Renal pelvis (tissue), 12 donors: ENCODE results near the gene NOL6. TPM values are rescaled to one million over a fixed set of nuclear protein-coding genes. Genes with fewer than 3 reads are reported as not detected.
A peak's percentile ranks its signal among the peaks of the same experiment; 100 is the strongest.
"Not testable (repeated sequence)": the region's sequence is repeated elsewhere in the genome, so short reads cannot be mapped to it uniquely, and the experiment has no call there.

Experiments
- DNase-seq: peaks from one replicate; pipeline ENCODE4 v3.0.0-alpha.2; 2013
- long read RNA-seq, 16 experiments: transcript quantifications; one replicate each; lab custom pipeline, GENCODE V29; 2026
- polyA plus RNA-seq, 3 donors: library from polyadenylated mRNA; unstranded; fragments of 120-200 nt; gene quantifications; one replicate each; pipeline ENCODE4 v1.2.1, GENCODE V29; 2013; ENCODE audit not compliant: insufficient read length in 3 of 3

The NOL6 gene
- polyA plus RNA-seq, result 10 to 100 TPM; 26.6 to 27.1 (median 26.9) TPM
- long read RNA-seq, donor 1, result 0 reads
- long read RNA-seq, donor 2, full-length matches to known transcripts, result 2 of 2 reads
- long read RNA-seq, donor 2, partial matches to known transcripts, result 0 of 2 reads
- long read RNA-seq, donor 2, other reads (novel, unspliced or antisense), result 0 of 2 reads
- long read RNA-seq, donor 3, full-length matches to known transcripts, result 1 of 1 reads
- long read RNA-seq, donor 3, partial matches to known transcripts, result 0 of 1 reads
- long read RNA-seq, donor 3, other reads (novel, unspliced or antisense), result 0 of 1 reads
- long read RNA-seq, donor 4, result 0 reads
- long read RNA-seq, donor 5, result 0 reads
- long read RNA-seq, donor 6, full-length matches to known transcripts, result 1 of 1 reads
- long read RNA-seq, donor 6, partial matches to known transcripts, result 0 of 1 reads
- long read RNA-seq, donor 6, other reads (novel, unspliced or antisense), result 0 of 1 reads
- long read RNA-seq, donor 7, partial matches to known transcripts, result 18 of 18 reads
- long read RNA-seq, donor 7, other reads (novel, unspliced or antisense), result 0 of 18 reads
- long read RNA-seq, donor 8, full-length matches to known transcripts, result 1 of 1 reads
- long read RNA-seq, donor 8, partial matches to known transcripts, result 0 of 1 reads
- long read RNA-seq, donor 8, other reads (novel, unspliced or antisense), result 0 of 1 reads
- long read RNA-seq, donor 9, full-length matches to known transcripts, result 2 of 2 reads
- long read RNA-seq, donor 9, partial matches to known transcripts, result 0 of 2 reads
- long read RNA-seq, donor 9, other reads (novel, unspliced or antisense), result 0 of 2 reads
- long read RNA-seq, donor 10, result 0 reads
- long read RNA-seq, donor 11, result 0 reads
- long read RNA-seq, donor 12, partial matches to known transcripts, result 16 of 16 reads
- long read RNA-seq, donor 12, other reads (novel, unspliced or antisense), result 0 of 16 reads
- long read RNA-seq, donor 13, result 0 reads
- long read RNA-seq, donor 14, result 0 reads
- long read RNA-seq, donor 15, full-length matches to known transcripts, result 5 of 5 reads
- long read RNA-seq, donor 15, partial matches to known transcripts, result 0 of 5 reads
- long read RNA-seq, donor 15, other reads (novel, unspliced or antisense), result 0 of 5 reads
- long read RNA-seq, donor 16, result 0 reads

GRCh38 chr9:33473643-33474352 is at the start of gene NOL6:
TSS of gene NOL6 (minus strand) at chr9:33473924. CDS start at chr9:33473842, 82 bp downstream.
- DNase-seq, result peak; percentile 100

GRCh38 chr9:33521861-33522260 is 48.1 kb upstream of the NOL6 start:
- DNase-seq, result not testable (repeated sequence)

- not testable (repeated sequence) for DNase-seq
Measured at GRCh38 chr9:33517934-33518577, 44.3 kb upstream of the NOL6 start.

GRCh38 chr9:33517373-33517772 is 43.6 kb upstream of the NOL6 start:
- no peak for DNase-seq

- not testable (repeated sequence) for DNase-seq
Measured at GRCh38 chr9:33516397-33516796, 42.7 kb upstream of the NOL6 start.

GRCh38 chr9:33515342-33515995 is 41.7 kb upstream of the NOL6 start:
- not testable (repeated sequence) for DNase-seq

GRCh38 chr9:33512535-33512934 is 38.8 kb upstream of the NOL6 start:
- DNase-seq, result not testable (repeated sequence)

- not testable (repeated sequence) for DNase-seq
Measured at GRCh38 chr9:33511184-33511517, 37.4 kb upstream of the NOL6 start.

GRCh38 chr9:33510262-33511183 is 36.8 kb upstream of the NOL6 start:
- DNase-seq, result peak; percentile 67

GRCh38 chr9:33506626-33507370 is 33.1 kb upstream of the NOL6 start:
- DNase-seq, result no peak

GRCh38 chr9:33498387-33498786 is 24.7 kb upstream of the NOL6 start:
- no peak for DNase-seq

GRCh38 chr9:33493819-33494218 is 20.1 kb upstream of the NOL6 start:
- not testable (repeated sequence) for DNase-seq

GRCh38 chr9:33489066-33489465 is 15.3 kb upstream of the NOL6 start:
- DNase-seq, result no peak

- not testable (repeated sequence) for DNase-seq
Measured at GRCh38 chr9:33485312-33485711, 11.6 kb upstream of the NOL6 start.

- DNase-seq, result no peak
Measured at GRCh38 chr9:33480976-33481375, 7.3 kb upstream of the NOL6 start.

GRCh38 chr9:33480106-33480505 is 6.4 kb upstream of the NOL6 start:
- DNase-seq, result no peak

- no peak for DNase-seq
Measured at GRCh38 chr9:33476503-33476902, 2.8 kb upstream of the NOL6 start.

- no peak for DNase-seq
Measured at GRCh38 chr9:33475357-33475756, 1.6 kb upstream of the NOL6 start.
